GM18498 (cell line): Measurements from ENCODE around the gene INPP5D.
A peak's percentile ranks its signal among the peaks of the same experiment; 100 is the strongest.
"Not testable (repeated sequence)": the region's sequence is repeated elsewhere in the genome, so short reads cannot be mapped to it uniquely, and the experiment has no call there.

Experiments used
- ATAC-seq: cut with Tn5 transposase; IDR thresholded peaks from one replicate; pipeline ENCODE4 v1.9.1; 2021; ENCODE audit warnings: mild to moderate bottlenecking, moderate library complexity; ENCODE audit not compliant: unreplicated experiment

The INPP5D gene

GRCh38 chr2:233051241-233052149 is 8.6 kb upstream of the INPP5D start:
- ATAC-seq = no peak

GRCh38 chr2:233052517-233052916 is 7.6 kb upstream of the INPP5D start:
- ATAC-seq = not testable (repeated sequence)

GRCh38 chr2:233053928-233054784 is 6.0 kb upstream of the INPP5D start:
- peak; percentile 45 for ATAC-seq

GRCh38 chr2:233055362-233055761 is 4.8 kb upstream of the INPP5D start:
- no peak for ATAC-seq

- no peak for ATAC-seq
Measured at GRCh38 chr2:233056961-233057605, 3.1 kb upstream of the INPP5D start.

GRCh38 chr2:233058717-233059546 is 1.2 kb upstream of the INPP5D start:
- ATAC-seq = no peak

- no peak for ATAC-seq
Measured at GRCh38 chr2:233059547-233059796, 670 bp upstream of the INPP5D start.

- ATAC-seq = no peak
Measured at GRCh38 chr2:233060501-233060979, 398 bp downstream of the INPP5D start.

- ATAC-seq = peak; percentile 19
Measured at GRCh38 chr2:233060980-233061590, 943 bp downstream of the INPP5D start.

- ATAC-seq = peak; percentile 25
Measured at GRCh38 chr2:233061591-233062450, 1.7 kb downstream of the INPP5D start.

- no peak for ATAC-seq
Measured at GRCh38 chr2:233062451-233062850, 2.3 kb downstream of the INPP5D start.

- no peak for ATAC-seq
Measured at GRCh38 chr2:233062946-233063268, 2.8 kb downstream of the INPP5D start.

GRCh38 chr2:233063269-233063975 is 3.3 kb downstream of the INPP5D start:
- peak; percentile 48 for ATAC-seq

GRCh38 chr2:233063976-233064411 is 3.9 kb downstream of the INPP5D start:
- ATAC-seq = no peak

- no peak for ATAC-seq
Measured at GRCh38 chr2:233064530-233065199, 4.5 kb downstream of the INPP5D start.

GRCh38 chr2:233065200-233065589 is 5.1 kb downstream of the INPP5D start:
- ATAC-seq = not testable (repeated sequence)

GRCh38 chr2:233065954-233066470 is 5.9 kb downstream of the INPP5D start:
- no peak for ATAC-seq
